Measurements from ENCODE around the gene HTR2B.

DNA sequence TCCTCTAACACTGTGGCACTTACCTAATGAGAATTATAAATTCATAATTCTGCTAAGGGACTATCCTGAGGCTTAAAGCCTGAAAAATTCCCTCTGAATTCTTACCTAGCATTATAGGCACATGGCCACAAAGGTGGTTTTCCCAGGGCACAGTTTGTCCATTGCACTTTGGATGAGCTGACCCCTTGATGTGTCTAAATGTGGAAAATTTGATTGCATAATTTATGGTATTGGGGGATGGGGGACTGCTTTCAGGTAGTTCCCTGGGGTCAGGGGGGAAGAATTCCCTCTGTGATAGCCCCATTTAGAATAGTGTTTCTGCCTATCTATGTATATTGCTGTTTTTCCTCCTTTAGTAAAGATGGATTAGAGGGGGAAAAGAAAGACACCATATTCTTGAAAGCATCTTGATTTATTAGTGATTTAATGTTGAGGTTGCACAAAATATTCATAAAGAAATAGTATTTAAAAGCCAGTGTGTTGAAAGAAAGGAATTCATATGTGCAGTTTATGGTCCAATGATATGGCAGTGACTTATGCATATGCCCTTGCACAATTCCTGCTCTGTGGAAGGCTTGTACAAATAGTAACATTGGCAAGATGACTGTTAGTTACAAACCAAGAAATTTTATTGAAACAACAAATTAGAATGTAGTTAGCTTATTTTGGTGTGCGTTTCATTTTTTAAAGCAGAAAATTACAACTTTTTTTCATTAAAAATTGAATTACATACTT lies 8.7 kb upstream of the HTR2B start:
- TF ChIP-seq, protein P1, sequence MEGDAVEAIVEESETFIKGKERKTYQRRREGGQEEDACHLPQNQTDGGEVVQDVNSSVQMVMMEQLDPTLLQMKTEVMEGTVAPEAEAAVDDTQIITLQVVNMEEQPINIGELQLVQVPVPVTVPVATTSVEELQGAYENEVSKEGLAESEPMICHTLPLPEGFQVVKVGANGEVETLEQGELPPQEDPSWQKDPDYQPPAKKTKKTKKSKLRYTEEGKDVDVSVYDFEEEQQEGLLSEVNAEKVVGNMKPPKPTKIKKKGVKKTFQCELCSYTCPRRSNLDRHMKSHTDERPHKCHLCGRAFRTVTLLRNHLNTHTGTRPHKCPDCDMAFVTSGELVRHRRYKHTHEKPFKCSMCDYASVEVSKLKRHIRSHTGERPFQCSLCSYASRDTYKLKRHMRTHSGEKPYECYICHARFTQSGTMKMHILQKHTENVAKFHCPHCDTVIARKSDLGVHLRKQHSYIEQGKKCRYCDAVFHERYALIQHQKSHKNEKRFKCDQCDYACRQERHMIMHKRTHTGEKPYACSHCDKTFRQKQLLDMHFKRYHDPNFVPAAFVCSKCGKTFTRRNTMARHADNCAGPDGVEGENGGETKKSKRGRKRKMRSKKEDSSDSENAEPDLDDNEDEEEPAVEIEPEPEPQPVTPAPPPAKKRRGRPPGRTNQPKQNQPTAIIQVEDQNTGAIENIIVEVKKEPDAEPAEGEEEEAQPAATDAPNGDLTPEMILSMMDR (IDR thresholded peaks at IDR 0.05 in 8 of 11, conservative IDR thresholded peaks at IDR 0.05 in 3 of 11), result no peak
- TF ChIP-seq POLR2AphosphoS5 (IDR thresholded peaks at IDR 0.05), result no peak
- no peak for TF ChIP-seq POLR2A (IDR thresholded peaks at IDR 0.05)

All from spleen (tissue), 7 donors.